HG03571 (cell line): ENCODE measurements around the gene BTN3A1.
"Not testable (repeated sequence)": the region's sequence is repeated elsewhere in the genome, so short reads cannot be mapped to it uniquely, and the experiment has no call there.

ENCODE experiments used
- ATAC-seq: cut with Tn5 transposase; IDR thresholded peaks from one replicate; pipeline ENCODE4 v1.9.1; 2021; ENCODE audit not compliant: unreplicated experiment

BTN3A1 gene

GRCh38 chr6:26439151-26440125, 37.4 kb downstream of the BTN3A1 start:
- ATAC-seq = no peak

- no peak for ATAC-seq
These were observed 38.9 kb downstream of the BTN3A1 start for GRCh38 chr6:26440977-26441358.

- no peak for ATAC-seq
These were observed 39.9 kb downstream of the BTN3A1 start for GRCh38 chr6:26441977-26442376.

- ATAC-seq = no peak
These were observed 44.0 kb downstream of the BTN3A1 start for GRCh38 chr6:26445934-26446667.

- ATAC-seq = no peak
These were observed 45.2 kb downstream of the BTN3A1 start for GRCh38 chr6:26447257-26447656.

- no peak for ATAC-seq
These were observed 48.2 kb downstream of the BTN3A1 start for GRCh38 chr6:26450240-26450639.

- no peak for ATAC-seq
These were observed 50.7 kb downstream of the BTN3A1 start for GRCh38 chr6:26452631-26453235.

- ATAC-seq = no peak
These were observed 52.6 kb downstream of the BTN3A1 start for GRCh38 chr6:26454631-26455030.

- no peak for ATAC-seq
These were observed 53.4 kb downstream of the BTN3A1 start for GRCh38 chr6:26455357-26455970.

- ATAC-seq = peak; percentile 7
These were observed 55.3 kb downstream of the BTN3A1 start for GRCh38 chr6:26457264-26457805.

- ATAC-seq = peak; percentile 96
These were observed 56.0 kb downstream of the BTN3A1 start, which contains the start of gene BTN2A1 for GRCh38 chr6:26457806-26458688. Gene BTN2A1, plus strand, starts transcription at chr6:26457955. Its CDS starts 682 bp downstream, at chr6:26458637.

- no peak for ATAC-seq
These were observed 57.1 kb downstream of the BTN3A1 start for GRCh38 chr6:26459023-26459810.

GRCh38 chr6:26461353-26461752, 59.3 kb downstream of the BTN3A1 start:
- ATAC-seq = not testable (repeated sequence)

- no peak for ATAC-seq
These were observed 61.9 kb downstream of the BTN3A1 start for GRCh38 chr6:26464014-26464413.

GRCh38 chr6:26464416-26465131, 62.5 kb downstream of the BTN3A1 start:
- no peak for ATAC-seq
